Panc1 (cell line): ENCODE results near the gene AK4. TPM values are rescaled to one million over a fixed set of nuclear protein-coding genes. Genes with fewer than 3 reads are reported as not detected.

Experiments
- ATAC-seq: fragments of 200-7000 bp; cut with Tn5 transposase; 2 replicates; pipeline ENCODE4 v1.9.1; 2020; ENCODE audit warnings: mild to moderate bottlenecking, moderate library complexity
- BruUV-seq: library from RNA; stranded (reverse); fragments of 400-500 nt; replicated peaks from 2 replicates; lab custom pipeline; 2021; lab: Mats Ljungman, UMichigan
- CTCF ChIA-PET: fragments of 300-600 bp; sonication (Branson Sonifier 250); formaldehyde crosslinking; loops from one replicate; lab custom pipeline; 2022; ENCODE audit warnings: antibody characterized with exemption; lab: Charles Lee
- POLR2A ChIA-PET: fragments of 300-600 bp; sonication (Branson Sonifier 250); formaldehyde crosslinking; loops from one replicate; lab custom pipeline; 2022; ENCODE audit warnings: antibody characterized with exemption; lab: Charles Lee
- DNase-seq: peaks from one replicate; pipeline ENCODE4 v3.0.0-alpha.2; 2010; ENCODE audit warnings: low read depth, low spot score
- H3K27ac ChIP-seq: 2 replicates; pipeline ENCODE4 v1.5.1; 2011; ENCODE audit warnings: mild to moderate bottlenecking, low read length, inconsistent platforms
- H3K27me3 ChIP-seq: fragments of 200-500 bp; sonication (Bioruptor generic); 2 replicates; pipeline ENCODE4 v1.6.0; 2014; ENCODE audit warnings: low read length, inconsistent platforms; ENCODE audit not compliant: control insufficient read depth, insufficient read depth
- H3K36me3 ChIP-seq: fragments of 200-500 bp; sonication (Bioruptor generic); 2 replicates; pipeline ENCODE4 v1.5.1; 2014; ENCODE audit warnings: inconsistent platforms, mild to moderate bottlenecking, low read length, moderate library complexity; ENCODE audit not compliant: control insufficient read depth, insufficient read depth
- H3K4me1 ChIP-seq: 2 replicates; pipeline ENCODE4 v1.5.1; 2011; ENCODE audit warnings: inconsistent platforms, mild to moderate bottlenecking, low read length, moderate library complexity; ENCODE audit not compliant: control insufficient read depth, insufficient read depth
- H3K4me3 ChIP-seq, 2 experiments: 2 replicates each; pipeline ENCODE4 v1.5.1; 2011 to 2012; ENCODE audit warnings: low read depth in 2 of 2, low read length in 2 of 2, mild to moderate bottlenecking in 2 of 2, inconsistent platforms in 1 of 2, moderate library complexity in 1 of 2
- H3K9me3 ChIP-seq: fragments of 200-500 bp; sonication (Bioruptor generic); 2 replicates; pipeline ENCODE4 v1.5.1; 2014; ENCODE audit warnings: low read depth, mild to moderate bottlenecking, inconsistent platforms, low read length, moderate library complexity; ENCODE audit not compliant: control insufficient read depth, insufficient read depth
- POLR2AphosphoS5 ChIP-seq: IDR thresholded peaks from 2 replicates; pipeline ENCODE4 v1.6.1; 2012; ENCODE audit warnings: mild to moderate bottlenecking, low read depth, low read length, moderate library complexity
- SIN3A ChIP-seq: IDR thresholded peaks from 2 replicates; pipeline ENCODE4 v1.6.1; 2012; ENCODE audit warnings: low read depth, mild to moderate bottlenecking, low read length, moderate library complexity, borderline replicate concordance; ENCODE audit not compliant: insufficient read depth
- TCF7L2 ChIP-seq: IDR thresholded peaks from 2 replicates; pipeline ENCODE4 v1.6.1; 2011; ENCODE audit warnings: mild to moderate bottlenecking, low read depth, low read length, inconsistent platforms
- in situ Hi-C: cut with HindIII; loops from 2 replicates; pipeline ENCODE4 v1.10.0; 2016; ENCODE audit warnings: low sequenced_read_pairs, low pct_unique_long_range_greater_than_20kb
- intact Hi-C: fragments of 100-400 bp; cut with micrococcal nuclease; formaldehyde crosslinking; loops from one replicate; pipeline ENCODE4 v1.10.0; 2022; ENCODE audit not compliant: unreplicated experiment
- total RNA-seq: library from RNA; stranded (reverse); gene quantifications from one replicate; pipeline ENCODE4 v1.2.1, GENCODE V29; 2021; ENCODE audit not compliant: unreplicated experiment
- TF ChIP-seq, protein P1 (sequence below), 2 experiments: IDR thresholded peaks; 2 replicates each; pipeline ENCODE4 v1.6.1; 2011 to 2012; ENCODE audit warnings: low read depth in 2 of 2, control low read depth in 1 of 2, low read length in 1 of 2, mild to moderate bottlenecking in 1 of 2, moderate library complexity in 1 of 2; ENCODE audit not compliant: insufficient read depth in 1 of 2
- TF ChIP-seq, protein P2 (sequence below): fragments of 450-650 bp; IDR thresholded peaks from 2 replicates; pipeline ENCODE4 v1.5.1; 2017; ENCODE audit warnings: mild to moderate bottlenecking

Gene AK4
- total RNA-seq, 1 experiment from 2014 or later: 26.8 TPM

DNA sequence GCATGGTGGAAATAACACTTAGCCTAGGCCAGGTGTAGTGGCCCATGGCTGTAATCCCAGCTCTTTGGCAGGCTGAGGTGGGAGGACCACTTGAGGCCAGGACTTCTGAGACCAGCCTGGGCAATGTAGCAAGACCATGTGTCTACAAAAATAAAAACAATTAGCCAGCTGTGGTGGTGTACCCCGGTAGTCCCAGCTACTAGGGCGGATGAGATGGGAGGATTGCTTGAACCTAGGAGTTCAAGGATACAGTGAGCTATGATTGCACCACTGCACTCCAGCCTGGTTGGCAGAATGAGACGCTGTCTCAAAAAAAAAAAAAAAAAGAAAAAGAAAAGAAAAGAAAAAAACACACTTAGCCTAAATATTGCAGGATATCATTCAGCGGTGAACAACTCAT is 20.9 kb downstream of the AK4 start:
- H3K4me1 ChIP-seq: 0 out of 2 replicates have a peak, but pooled peaks cover under 1% of the 10 kb centered on the region
- ATAC-seq (no peak), DNase-seq (no peak)
- intact Hi-C loops (no loop called here), in situ Hi-C loops (no loop called here)
- H3K36me3 ChIP-seq: no peaks in the 10 kb centered on the region
- CTCF ChIA-PET: no interaction called here
- H3K9me3 ChIP-seq: no peaks in the 10 kb centered on the region
- TF ChIP-seq, protein P1, sequence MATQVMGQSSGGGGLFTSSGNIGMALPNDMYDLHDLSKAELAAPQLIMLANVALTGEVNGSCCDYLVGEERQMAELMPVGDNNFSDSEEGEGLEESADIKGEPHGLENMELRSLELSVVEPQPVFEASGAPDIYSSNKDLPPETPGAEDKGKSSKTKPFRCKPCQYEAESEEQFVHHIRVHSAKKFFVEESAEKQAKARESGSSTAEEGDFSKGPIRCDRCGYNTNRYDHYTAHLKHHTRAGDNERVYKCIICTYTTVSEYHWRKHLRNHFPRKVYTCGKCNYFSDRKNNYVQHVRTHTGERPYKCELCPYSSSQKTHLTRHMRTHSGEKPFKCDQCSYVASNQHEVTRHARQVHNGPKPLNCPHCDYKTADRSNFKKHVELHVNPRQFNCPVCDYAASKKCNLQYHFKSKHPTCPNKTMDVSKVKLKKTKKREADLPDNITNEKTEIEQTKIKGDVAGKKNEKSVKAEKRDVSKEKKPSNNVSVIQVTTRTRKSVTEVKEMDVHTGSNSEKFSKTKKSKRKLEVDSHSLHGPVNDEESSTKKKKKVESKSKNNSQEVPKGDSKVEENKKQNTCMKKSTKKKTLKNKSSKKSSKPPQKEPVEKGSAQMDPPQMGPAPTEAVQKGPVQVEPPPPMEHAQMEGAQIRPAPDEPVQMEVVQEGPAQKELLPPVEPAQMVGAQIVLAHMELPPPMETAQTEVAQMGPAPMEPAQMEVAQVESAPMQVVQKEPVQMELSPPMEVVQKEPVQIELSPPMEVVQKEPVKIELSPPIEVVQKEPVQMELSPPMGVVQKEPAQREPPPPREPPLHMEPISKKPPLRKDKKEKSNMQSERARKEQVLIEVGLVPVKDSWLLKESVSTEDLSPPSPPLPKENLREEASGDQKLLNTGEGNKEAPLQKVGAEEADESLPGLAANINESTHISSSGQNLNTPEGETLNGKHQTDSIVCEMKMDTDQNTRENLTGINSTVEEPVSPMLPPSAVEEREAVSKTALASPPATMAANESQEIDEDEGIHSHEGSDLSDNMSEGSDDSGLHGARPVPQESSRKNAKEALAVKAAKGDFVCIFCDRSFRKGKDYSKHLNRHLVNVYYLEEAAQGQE (IDR thresholded peaks at IDR 0.05; ENCODE audit: insufficient read depth in 1 of 2, low read depth in 2 of 2, low read length in 1 of 2): no peak
- TF ChIP-seq SIN3A (no peak), TCF7L2 (no peak), POLR2AphosphoS5 (no peak)
- TF ChIP-seq, protein P2, sequence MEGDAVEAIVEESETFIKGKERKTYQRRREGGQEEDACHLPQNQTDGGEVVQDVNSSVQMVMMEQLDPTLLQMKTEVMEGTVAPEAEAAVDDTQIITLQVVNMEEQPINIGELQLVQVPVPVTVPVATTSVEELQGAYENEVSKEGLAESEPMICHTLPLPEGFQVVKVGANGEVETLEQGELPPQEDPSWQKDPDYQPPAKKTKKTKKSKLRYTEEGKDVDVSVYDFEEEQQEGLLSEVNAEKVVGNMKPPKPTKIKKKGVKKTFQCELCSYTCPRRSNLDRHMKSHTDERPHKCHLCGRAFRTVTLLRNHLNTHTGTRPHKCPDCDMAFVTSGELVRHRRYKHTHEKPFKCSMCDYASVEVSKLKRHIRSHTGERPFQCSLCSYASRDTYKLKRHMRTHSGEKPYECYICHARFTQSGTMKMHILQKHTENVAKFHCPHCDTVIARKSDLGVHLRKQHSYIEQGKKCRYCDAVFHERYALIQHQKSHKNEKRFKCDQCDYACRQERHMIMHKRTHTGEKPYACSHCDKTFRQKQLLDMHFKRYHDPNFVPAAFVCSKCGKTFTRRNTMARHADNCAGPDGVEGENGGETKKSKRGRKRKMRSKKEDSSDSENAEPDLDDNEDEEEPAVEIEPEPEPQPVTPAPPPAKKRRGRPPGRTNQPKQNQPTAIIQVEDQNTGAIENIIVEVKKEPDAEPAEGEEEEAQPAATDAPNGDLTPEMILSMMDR: no peak
- POLR2A ChIA-PET: no interaction called here
- H3K27ac ChIP-seq: no peak overlapping the region
- BruUV-seq: no TSS peak
- no peaks in the 10 kb centered on the region for H3K27me3 ChIP-seq
- H3K4me3 ChIP-seq: no peak overlapping the region

DNA sequence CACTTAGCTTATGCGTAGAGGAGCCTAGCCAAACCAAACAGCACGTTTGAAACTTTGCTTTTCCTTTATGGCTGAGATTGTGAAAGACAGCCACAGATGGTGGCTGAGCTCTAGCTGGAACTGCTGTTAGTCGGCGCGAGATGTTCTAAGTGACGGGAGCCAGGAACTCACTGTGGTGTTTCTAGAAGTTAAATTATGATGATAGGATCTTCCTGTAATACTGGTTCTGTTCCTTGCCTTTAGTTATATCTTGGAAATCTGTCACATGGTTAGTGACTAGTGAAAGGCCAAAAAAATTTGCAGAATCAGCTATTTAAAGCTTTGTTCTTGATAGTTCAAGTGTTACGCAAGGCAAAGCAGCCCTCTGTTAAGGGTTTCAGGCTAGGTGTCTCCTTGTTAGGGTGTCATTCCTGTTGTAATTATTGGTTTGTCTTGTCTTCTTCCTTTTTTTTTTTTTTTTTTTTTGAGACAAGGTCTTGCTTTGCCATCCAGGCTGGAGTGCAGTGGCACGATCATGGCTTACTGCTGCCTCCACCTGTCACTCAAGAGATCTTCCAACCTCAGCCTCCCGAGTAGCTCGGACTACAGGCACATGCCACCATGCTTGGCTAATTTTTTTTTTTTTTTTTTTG is 22.6 kb downstream of the AK4 start:
- no peak for ATAC-seq
- DNase-seq: no peak
- intact Hi-C loops: no loop called here
- no peak overlapping the region for H3K27ac ChIP-seq
- TF ChIP-seq POLR2AphosphoS5 (no peak), SIN3A (no peak), TCF7L2 (no peak)
- TF ChIP-seq, protein P2: no peak
- TF ChIP-seq, protein P1 (IDR thresholded peaks at IDR 0.05; ENCODE audit: insufficient read depth in 1 of 2, low read depth in 2 of 2, low read length in 1 of 2): no peak
- no TSS peak for BruUV-seq
- in situ Hi-C loops: no loop called here
- CTCF ChIA-PET: interaction anchor here (0.7 kb wide), 2 partner anchors 120 to 150 kb away, joined by 4 to 6 read pairs; no protein-coding TSS in a partner anchor
- no peak overlapping the region for H3K4me3 ChIP-seq
- H3K4me1 ChIP-seq: peaks cover 12% of the 10 kb centered on the region
- H3K36me3 ChIP-seq: no peaks in the 10 kb centered on the region
- H3K27me3 ChIP-seq: no peaks in the 10 kb centered on the region
- POLR2A ChIA-PET: no interaction called here
- no peaks in the 10 kb centered on the region for H3K9me3 ChIP-seq
